ENCODE measurements around the gene COIL. TPM values are rescaled to one million over a fixed set of nuclear protein-coding genes. Genes with fewer than 3 reads are reported as not detected.
A peak's percentile ranks its signal among the peaks of the same experiment; 100 is the strongest.

Gene COIL
- total RNA-seq, 1 donor from 2014 or later: 14.6 TPM

DNA sequence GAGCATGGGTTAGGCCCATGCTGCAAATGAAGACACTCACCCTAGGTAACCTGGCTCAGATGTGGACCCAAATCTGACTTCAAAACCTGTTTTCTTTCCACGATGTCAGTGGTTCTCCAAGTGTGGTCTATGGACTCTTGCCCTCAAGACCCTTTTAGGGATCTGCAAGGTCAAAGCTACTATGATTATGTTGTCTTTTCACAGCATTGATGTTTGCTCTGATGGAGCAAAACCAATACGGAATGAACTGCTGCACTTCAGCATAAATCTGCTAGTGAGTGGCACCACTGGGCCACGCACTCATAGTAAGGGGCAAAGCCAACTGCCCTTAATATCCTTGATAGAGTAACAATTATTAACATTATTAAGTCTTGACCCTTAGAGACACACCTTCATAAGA, 25.4 kb downstream of the COIL start:
- TF ChIP-seq CTCF (IDR thresholded peaks at IDR 0.05; ENCODE audit: unreplicated experiment): no peak
- H3K27ac Mint-ChIP-seq (ENCODE audit: unreplicated experiment): no peak overlapping the region
- no peaks in the 10 kb centered on the region for H3K27me3 Mint-ChIP-seq (ENCODE audit: unreplicated experiment)
- H3K9me3 Mint-ChIP-seq (ENCODE audit: unreplicated experiment): no peaks in the 10 kb centered on the region
- no peak for DNase-seq (ENCODE audit: low spot score)
- peaks cover 25% of the 10 kb centered on the region for H3K36me3 Mint-ChIP-seq (ENCODE audit: low read depth, unreplicated experiment)
- H3K4me3 Mint-ChIP-seq (ENCODE audit: unreplicated experiment): no peak overlapping the region
- H3K4me1 Mint-ChIP-seq (ENCODE audit: unreplicated experiment): no peaks in the 10 kb centered on the region

- Mint-ChIP-seq H3K27me3 (ENCODE audit: unreplicated experiment) (no peaks in the 10 kb centered on the region), H3K4me1 (ENCODE audit: unreplicated experiment) (no peaks in the 10 kb centered on the region), H3K36me3 (ENCODE audit: low read depth, unreplicated experiment) (peaks cover 25% of the 10 kb centered on the region), H3K27ac (ENCODE audit: unreplicated experiment) (no peak overlapping the region), H3K4me3 (ENCODE audit: unreplicated experiment) (peak overlapping the region; percentile 51), H3K9me3 (ENCODE audit: unreplicated experiment) (no peaks in the 10 kb centered on the region)
- DNase-seq (ENCODE audit: low spot score): no peak
- TF ChIP-seq CTCF (IDR thresholded peaks at IDR 0.05; ENCODE audit: unreplicated experiment): no peak
Observed at GRCh38 chr17:56934280-56934679, 26.6 kb downstream of the COIL start.

- no peaks in the 10 kb centered on the region for H3K27me3 Mint-ChIP-seq (ENCODE audit: unreplicated experiment)
- TF ChIP-seq CTCF (IDR thresholded peaks at IDR 0.05; ENCODE audit: unreplicated experiment): no peak
- peaks cover 22% of the 10 kb centered on the region for H3K36me3 Mint-ChIP-seq (ENCODE audit: low read depth, unreplicated experiment)
- H3K4me3 Mint-ChIP-seq (ENCODE audit: unreplicated experiment): no peak overlapping the region
- no peak overlapping the region for H3K27ac Mint-ChIP-seq (ENCODE audit: unreplicated experiment)
- H3K9me3 Mint-ChIP-seq (ENCODE audit: unreplicated experiment): no peaks in the 10 kb centered on the region
- DNase-seq (ENCODE audit: low spot score): no peak
- H3K4me1 Mint-ChIP-seq (ENCODE audit: unreplicated experiment): no peaks in the 10 kb centered on the region
Observed at GRCh38 chr17:56933868-56934267, 27.0 kb downstream of the COIL start.

DNA sequence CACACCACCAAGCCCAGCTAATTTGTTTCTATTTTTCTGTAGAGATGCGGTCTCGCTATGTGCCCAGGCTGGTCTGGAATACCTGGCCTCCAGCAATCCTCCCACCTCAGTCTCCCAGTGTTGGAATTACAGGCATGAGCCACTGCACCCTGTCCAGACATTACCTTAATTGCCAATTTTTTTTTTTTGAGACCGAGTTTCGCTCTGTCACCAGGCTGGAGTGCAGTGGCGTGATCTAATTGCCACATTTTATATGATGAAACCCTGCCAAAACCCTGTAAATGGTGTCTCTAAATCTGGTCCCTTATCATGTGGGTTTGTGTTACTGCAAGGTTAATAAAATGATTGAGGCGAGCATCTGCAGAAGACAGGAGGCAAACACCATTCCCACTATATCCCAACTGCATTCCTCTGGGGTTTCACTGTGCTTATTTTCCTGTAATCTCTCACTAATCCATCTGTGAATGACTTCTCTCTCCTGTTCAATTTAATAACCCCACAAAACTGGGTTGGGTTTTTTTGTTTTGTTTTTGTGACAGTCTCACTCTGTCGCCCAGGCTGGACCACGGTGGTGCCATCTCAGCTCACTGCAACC, 27.6 kb downstream of the COIL start:
- H3K4me3 Mint-ChIP-seq (ENCODE audit: unreplicated experiment): no peak overlapping the region
- H3K27ac Mint-ChIP-seq (ENCODE audit: unreplicated experiment): no peak overlapping the region
- H3K27me3 Mint-ChIP-seq (ENCODE audit: unreplicated experiment): no peaks in the 10 kb centered on the region
- H3K9me3 Mint-ChIP-seq (ENCODE audit: unreplicated experiment): no peaks in the 10 kb centered on the region
- no peak for DNase-seq (ENCODE audit: low spot score)
- no peak for TF ChIP-seq CTCF (IDR thresholded peaks at IDR 0.05; ENCODE audit: unreplicated experiment)
- peaks cover 20% of the 10 kb centered on the region for H3K36me3 Mint-ChIP-seq (ENCODE audit: low read depth, unreplicated experiment)
- H3K4me1 Mint-ChIP-seq (ENCODE audit: unreplicated experiment): no peaks in the 10 kb centered on the region

- Mint-ChIP-seq H3K9me3 (ENCODE audit: unreplicated experiment) (no peaks in the 10 kb centered on the region), H3K27ac (ENCODE audit: unreplicated experiment) (no peak overlapping the region), H3K4me3 (ENCODE audit: unreplicated experiment) (no peak overlapping the region), H3K4me1 (ENCODE audit: unreplicated experiment) (no peaks in the 10 kb centered on the region), H3K27me3 (ENCODE audit: unreplicated experiment) (no peaks in the 10 kb centered on the region), H3K36me3 (ENCODE audit: low read depth, unreplicated experiment) (peaks cover 13% of the 10 kb centered on the region)
- no peak for TF ChIP-seq CTCF (IDR thresholded peaks at IDR 0.05; ENCODE audit: unreplicated experiment)
- no peak for DNase-seq (ENCODE audit: low spot score)
Observed at GRCh38 chr17:56930739-56931337, 30.0 kb downstream of the COIL start.

Data from endothelial cell (in vitro differentiated cells).